Brain microvascular endothelial cell (primary cell): ENCODE results near the gene EME1.

Source experiments
- DNase-seq: peaks from one replicate; pipeline ENCODE4 v3.0.0-alpha.2; 2020
- H3K27ac ChIP-seq: fragments of 250-450 bp; sonication (Bioruptor Pico); 2 replicates; pipeline ENCODE4 v1.5.1; 2020; ENCODE audit warnings: mild to moderate bottlenecking, moderate library complexity
- H3K27me3 ChIP-seq: fragments of 250-450 bp; sonication (Bioruptor Pico); replicated peaks from 2 replicates; pipeline ENCODE4 v1.5.1; 2020; ENCODE audit warnings: mild to moderate bottlenecking
- H3K36me3 ChIP-seq: fragments of 250-450 bp; sonication (Bioruptor Pico); replicated peaks from 2 replicates; pipeline ENCODE4 v1.5.1; 2020; ENCODE audit warnings: mild to moderate bottlenecking
- H3K4me3 ChIP-seq: 2 replicates; pipeline ENCODE4 v1.5.1; 2011; ENCODE audit warnings: low read depth, mild to moderate bottlenecking, control low read depth, low read length, moderate library complexity
- in situ Hi-C: cut with HindIII; loops from 2 replicates; pipeline ENCODE4 v1.10.0; 2017; ENCODE audit warnings: low sequenced_read_pairs, low pct_ligation_motif_present
- TF ChIP-seq, protein P1 (sequence below): IDR thresholded peaks from 2 replicates; pipeline ENCODE4 v1.5.1; 2011; ENCODE audit warnings: low read depth, mild to moderate bottlenecking, moderate library complexity, low read length, control low read depth, inconsistent platforms; ENCODE audit errors: missing control alignments

Gene EME1

DNA sequence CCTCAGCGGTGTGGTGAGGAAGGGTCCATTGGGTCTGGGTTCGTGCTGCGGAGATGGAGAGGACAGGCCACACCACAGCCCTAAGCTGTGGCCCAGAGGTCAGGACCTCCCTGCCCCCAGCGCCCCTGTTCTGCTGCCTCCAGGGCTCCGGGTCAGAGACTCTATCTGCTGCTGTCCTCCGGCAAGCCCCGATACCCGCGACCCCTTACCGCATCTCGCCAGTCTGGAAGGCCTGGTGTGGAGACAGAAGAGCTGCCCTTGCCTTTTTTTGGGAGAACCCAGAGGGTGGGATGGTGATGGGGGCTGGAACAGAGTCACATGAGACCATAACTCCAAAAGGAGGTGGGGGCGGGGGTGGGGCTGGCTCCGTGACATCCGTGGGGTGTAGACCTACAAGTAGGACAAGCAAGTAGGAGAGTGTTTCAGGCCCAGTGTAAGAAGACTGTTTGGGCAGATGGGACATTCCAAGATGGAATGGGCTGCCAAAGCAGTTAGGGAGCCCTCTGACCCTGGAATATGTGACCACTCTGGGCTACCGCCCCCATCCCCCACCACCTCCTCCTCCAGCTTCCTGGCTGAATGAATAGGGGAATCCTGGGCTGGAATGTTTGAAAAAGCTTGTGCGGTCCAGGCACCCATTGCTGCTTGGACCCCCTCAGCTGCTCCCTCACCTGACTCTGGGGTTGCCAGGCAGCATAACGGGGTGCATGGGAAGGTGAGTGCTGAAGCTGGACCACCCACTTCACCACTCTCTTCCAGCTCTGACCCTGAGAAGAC, 25.7 kb upstream of the EME1 start:
- in situ Hi-C loops, result no loop called here
- no peak for DNase-seq
- no peak overlapping the region for H3K27ac ChIP-seq
- TF ChIP-seq, protein P1, sequence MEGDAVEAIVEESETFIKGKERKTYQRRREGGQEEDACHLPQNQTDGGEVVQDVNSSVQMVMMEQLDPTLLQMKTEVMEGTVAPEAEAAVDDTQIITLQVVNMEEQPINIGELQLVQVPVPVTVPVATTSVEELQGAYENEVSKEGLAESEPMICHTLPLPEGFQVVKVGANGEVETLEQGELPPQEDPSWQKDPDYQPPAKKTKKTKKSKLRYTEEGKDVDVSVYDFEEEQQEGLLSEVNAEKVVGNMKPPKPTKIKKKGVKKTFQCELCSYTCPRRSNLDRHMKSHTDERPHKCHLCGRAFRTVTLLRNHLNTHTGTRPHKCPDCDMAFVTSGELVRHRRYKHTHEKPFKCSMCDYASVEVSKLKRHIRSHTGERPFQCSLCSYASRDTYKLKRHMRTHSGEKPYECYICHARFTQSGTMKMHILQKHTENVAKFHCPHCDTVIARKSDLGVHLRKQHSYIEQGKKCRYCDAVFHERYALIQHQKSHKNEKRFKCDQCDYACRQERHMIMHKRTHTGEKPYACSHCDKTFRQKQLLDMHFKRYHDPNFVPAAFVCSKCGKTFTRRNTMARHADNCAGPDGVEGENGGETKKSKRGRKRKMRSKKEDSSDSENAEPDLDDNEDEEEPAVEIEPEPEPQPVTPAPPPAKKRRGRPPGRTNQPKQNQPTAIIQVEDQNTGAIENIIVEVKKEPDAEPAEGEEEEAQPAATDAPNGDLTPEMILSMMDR, result no peak
- peak overlapping the region; percentile 87 for H3K4me3 ChIP-seq
- no peaks in the 10 kb centered on the region for H3K36me3 ChIP-seq
- no peaks in the 10 kb centered on the region for H3K27me3 ChIP-seq

DNA sequence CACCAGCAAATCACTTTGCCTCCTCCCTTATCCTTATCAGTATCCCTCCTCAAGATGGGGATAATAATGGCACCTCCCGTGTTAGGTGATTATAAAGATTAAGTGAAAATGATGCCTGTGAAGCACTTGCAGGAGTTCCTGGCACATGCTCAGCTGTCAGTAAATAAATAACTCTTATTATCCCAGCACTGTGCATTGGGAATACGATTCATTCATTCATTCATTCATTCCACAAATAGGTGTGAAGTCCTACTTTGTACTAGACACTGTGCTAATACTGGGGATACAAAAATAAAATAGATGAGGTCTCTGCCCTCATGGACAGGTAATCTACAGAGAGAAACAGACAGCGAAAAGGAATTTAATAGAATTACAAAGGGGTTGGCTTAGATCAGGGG, 25.1 kb upstream of the EME1 start:
- TF ChIP-seq, protein P1, result no peak
- Histone ChIP-seq H3K27ac (no peak overlapping the region), H3K27me3 (no peaks in the 10 kb centered on the region), H3K36me3 (no peaks in the 10 kb centered on the region), H3K4me3 (no peak overlapping the region)
- in situ Hi-C loops, result no loop called here
- no peak for DNase-seq

DNA sequence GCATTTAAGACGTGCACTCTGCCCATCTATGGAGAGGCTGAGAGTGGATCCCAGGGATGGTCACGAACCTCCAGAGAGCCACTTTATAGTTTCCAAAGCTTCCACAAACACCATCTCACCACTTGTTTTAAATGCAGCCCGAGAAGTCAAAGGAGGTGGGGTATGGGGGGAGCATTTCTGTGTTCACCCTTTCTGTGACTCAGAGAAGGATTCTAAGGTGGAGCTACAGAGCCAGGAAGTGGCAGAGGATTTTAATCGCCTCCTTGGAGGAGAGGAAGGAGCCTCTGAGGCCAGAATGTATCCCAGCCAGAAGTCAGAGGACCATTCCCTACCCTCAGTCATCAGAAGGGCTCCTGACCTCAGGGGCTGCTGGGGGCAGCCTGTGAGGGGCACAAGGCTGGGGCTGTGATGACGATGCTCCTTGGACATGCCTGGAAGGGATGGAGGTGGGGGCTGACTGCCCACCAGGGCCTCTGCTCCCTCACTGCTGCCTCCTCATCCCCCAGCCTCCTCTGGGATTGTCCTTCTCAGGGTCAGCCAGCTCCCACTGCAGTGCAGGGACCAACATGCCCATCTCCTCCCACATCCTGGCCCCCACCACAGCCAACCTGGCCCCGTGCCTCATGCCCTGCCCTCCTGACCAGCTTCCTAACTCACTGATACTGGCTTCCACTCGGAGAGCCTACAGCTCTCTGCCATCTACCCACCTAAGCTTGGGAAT, 24.3 kb upstream of the EME1 start:
- TF ChIP-seq, protein P1, result no peak
- DNase-seq, result no peak
- in situ Hi-C loops, result no loop called here
- Histone ChIP-seq H3K27me3 (no peaks in the 10 kb centered on the region), H3K4me3 (no peak overlapping the region), H3K36me3 (peaks cover under 1% of the 10 kb centered on the region), H3K27ac (no peak overlapping the region)

DNA sequence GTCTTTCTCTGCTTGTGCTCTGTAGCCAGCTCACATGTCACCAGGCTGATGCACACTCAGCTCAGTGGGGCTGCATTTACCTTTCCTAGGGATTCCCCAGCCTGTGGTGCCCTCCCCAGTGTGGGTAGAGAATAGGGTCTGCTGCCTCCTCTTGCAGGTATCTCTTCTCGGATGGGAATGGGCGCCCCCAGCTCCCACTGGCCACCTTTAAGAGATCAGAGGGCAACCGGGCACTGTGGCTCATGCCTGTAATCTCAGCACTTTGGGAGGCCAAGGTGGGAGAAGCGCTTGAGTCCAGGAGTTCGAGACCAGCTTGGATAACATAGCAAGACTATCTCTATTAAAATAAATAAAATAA, 23.8 kb upstream of the EME1 start:
- H3K36me3 ChIP-seq, result peaks cover 6% of the 10 kb centered on the region
- H3K27ac ChIP-seq, result no peak overlapping the region
- H3K4me3 ChIP-seq, result no peak overlapping the region
- no peaks in the 10 kb centered on the region for H3K27me3 ChIP-seq
- no peak for DNase-seq
- in situ Hi-C loops, result no loop called here
- TF ChIP-seq, protein P1, result no peak

DNA sequence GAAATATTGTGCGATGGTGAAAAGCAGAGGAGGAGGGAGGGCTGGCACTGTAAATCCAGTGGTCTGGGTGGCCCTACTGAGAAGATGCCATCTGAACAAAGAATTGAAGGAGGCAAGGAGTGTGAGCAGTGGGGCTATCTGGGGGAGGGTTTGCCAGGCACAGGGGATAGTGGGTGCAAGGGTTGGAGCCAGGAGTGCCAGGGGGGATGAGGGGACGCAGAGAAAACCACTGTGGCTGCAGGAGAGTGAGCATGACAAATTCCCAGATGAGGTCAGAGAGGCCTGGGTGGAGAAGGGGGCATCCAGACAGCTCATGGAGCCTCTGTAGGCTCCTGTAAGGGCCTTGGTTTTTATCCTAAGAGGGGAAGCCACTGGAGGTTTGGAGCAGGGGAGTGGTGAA, 22.3 kb upstream of the EME1 start:
- Histone ChIP-seq H3K4me3 (no peak overlapping the region), H3K27me3 (no peaks in the 10 kb centered on the region), H3K27ac (no peak overlapping the region), H3K36me3 (peaks cover 21% of the 10 kb centered on the region)
- no peak for DNase-seq
- in situ Hi-C loops, result no loop called here
- TF ChIP-seq, protein P1, result no peak
